Adrenal gland (tissue), 5 donors: ENCODE data around the gene MTFR1L.

Source experiments
- POLR2A ChIP-seq, 2 donors: fragments of 450-650 bp; IDR thresholded peaks; one replicate each; pipeline ENCODE4 v1.6.1; 2017; ENCODE audit warnings: antibody characterized with exemption in 2 of 2, mild to moderate bottlenecking in 2 of 2, moderate library complexity in 1 of 2
- TF ChIP-seq, protein P1 (sequence below), 6 experiments: fragments of 450-650 bp in 4 of 6; fragments of 200-600 bp in 2 of 6; sonication (generic) in 1 of 6; IDR thresholded peaks; 1 replicate in 5 of 6; 2 replicates in 1 of 6; pipeline versions ENCODE4 v1.5.1 to v1.8.0; 2016 to 2021; ENCODE audit warnings: antibody characterized with exemption in 6 of 6, mild to moderate bottlenecking in 2 of 6, moderate library complexity in 1 of 6
- donor health status: DM: no; HTN: no; CAD: no.

DNA sequence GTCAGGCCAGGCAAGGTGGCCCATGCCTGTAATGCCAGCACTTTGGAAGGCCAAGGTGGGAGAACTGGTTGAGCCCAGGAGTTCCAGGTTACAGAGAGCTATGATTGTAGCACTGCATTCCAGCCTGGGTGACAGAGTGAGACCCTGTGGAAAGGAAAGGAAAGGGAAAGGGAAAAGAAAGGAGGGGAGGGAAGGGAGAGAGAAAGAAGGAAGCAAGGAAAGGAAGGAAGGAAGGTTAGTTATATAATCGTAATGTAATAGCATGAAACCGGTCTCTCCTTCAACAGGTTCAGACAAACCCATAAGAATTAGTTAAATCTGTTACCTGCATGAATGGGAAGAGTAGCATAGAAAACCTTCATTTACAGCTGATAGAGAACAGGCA, 56.9 kb downstream of the MTFR1L start:
- no peak for TF ChIP-seq POLR2A (IDR thresholded peaks at IDR 0.05)
- TF ChIP-seq, protein P1, sequence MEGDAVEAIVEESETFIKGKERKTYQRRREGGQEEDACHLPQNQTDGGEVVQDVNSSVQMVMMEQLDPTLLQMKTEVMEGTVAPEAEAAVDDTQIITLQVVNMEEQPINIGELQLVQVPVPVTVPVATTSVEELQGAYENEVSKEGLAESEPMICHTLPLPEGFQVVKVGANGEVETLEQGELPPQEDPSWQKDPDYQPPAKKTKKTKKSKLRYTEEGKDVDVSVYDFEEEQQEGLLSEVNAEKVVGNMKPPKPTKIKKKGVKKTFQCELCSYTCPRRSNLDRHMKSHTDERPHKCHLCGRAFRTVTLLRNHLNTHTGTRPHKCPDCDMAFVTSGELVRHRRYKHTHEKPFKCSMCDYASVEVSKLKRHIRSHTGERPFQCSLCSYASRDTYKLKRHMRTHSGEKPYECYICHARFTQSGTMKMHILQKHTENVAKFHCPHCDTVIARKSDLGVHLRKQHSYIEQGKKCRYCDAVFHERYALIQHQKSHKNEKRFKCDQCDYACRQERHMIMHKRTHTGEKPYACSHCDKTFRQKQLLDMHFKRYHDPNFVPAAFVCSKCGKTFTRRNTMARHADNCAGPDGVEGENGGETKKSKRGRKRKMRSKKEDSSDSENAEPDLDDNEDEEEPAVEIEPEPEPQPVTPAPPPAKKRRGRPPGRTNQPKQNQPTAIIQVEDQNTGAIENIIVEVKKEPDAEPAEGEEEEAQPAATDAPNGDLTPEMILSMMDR (IDR thresholded peaks at IDR 0.05), result no peak
